HepG2 (cell line): ENCODE data around the gene PRKCB. TPM values are rescaled to one million over a fixed set of nuclear protein-coding genes. Genes with fewer than 3 reads are reported as not detected.

Experiments
- ATAC-seq: fragments of 200-7000 bp; cut with Tn5 transposase; 3 replicates; pipeline ENCODE4 v1.9.1; 2020; ENCODE audit warnings: mild to moderate bottlenecking, moderate library complexity
- BruUV-seq: library from RNA; stranded (reverse); fragments of 400-500 nt; replicated peaks from 2 replicates; lab custom pipeline; 2021; lab: Mats Ljungman, UMichigan
- CTCF ChIA-PET: fragments of 300-600 bp; formaldehyde crosslinking; extraction: SDS; loops from one replicate; lab custom pipeline; 2021; ENCODE audit warnings: low total read pairs, inconsistent platforms, low intra/inter-chr PET ratio; lab: Yijun Ruan, JAX
- POLR2A ChIA-PET: fragments of 350-600 bp; sonication (Branson Sonifier 250); formaldehyde crosslinking; loops from one replicate; lab custom pipeline; 2020; ENCODE audit warnings: antibody characterized with exemption, inconsistent platforms; lab: Yijun Ruan, JAX
- DNase-seq: peaks from one replicate; pipeline ENCODE4 v3.0.0-alpha.2; 2015; ENCODE audit warnings: low spot score
- FAIRE-seq: peaks from 3 replicates; lab custom pipeline; 2011; peaks lifted over from hg19 to GRCh38; lab: Jason Lieb, UNC
- H2AFZ ChIP-seq: one replicate; pipeline ENCODE4 v1.6.1; 2011; ENCODE audit warnings: low read length, inconsistent platforms
- H3K27ac ChIP-seq: fragments of 300-600 bp; 3 replicates; pipeline ENCODE4 v1.8.0; 2011; ENCODE audit warnings: mixed run types, mild to moderate bottlenecking, mixed read lengths, low read length, inconsistent platforms; ENCODE audit not compliant: insufficient read depth; ENCODE audit errors: extremely low read length
- H3K27me3 ChIP-seq, 2 experiments: fragments of 200-600 bp in 1 of 2; 2 replicates in 1 of 2; 3 replicates in 1 of 2; pipeline versions ENCODE4 v1.6.0 to v1.8.0; 2011; ENCODE audit warnings: low read length in 2 of 2, mild to moderate bottlenecking in 2 of 2, moderate library complexity in 2 of 2, inconsistent platforms in 1 of 2; ENCODE audit not compliant: insufficient read depth in 2 of 2, control insufficient read depth in 1 of 2
- H3K36me3 ChIP-seq, 2 experiments: fragments of 200-600 bp in 1 of 2; replicated peaks in 1 of 2; 2 replicates in 1 of 2; 3 replicates in 1 of 2; pipeline versions ENCODE4 v1.5.1 to v1.8.0; 2011; ENCODE audit warnings: low read length in 2 of 2, inconsistent platforms in 1 of 2; ENCODE audit not compliant: insufficient read depth in 2 of 2, control insufficient read depth in 1 of 2
- H3K4me1 ChIP-seq: 2 replicates; pipeline ENCODE4 v1.5.1; 2012; ENCODE audit warnings: low read length, inconsistent platforms; ENCODE audit not compliant: insufficient read depth
- H3K4me2 ChIP-seq: 2 replicates; pipeline ENCODE4 v1.6.0; 2011; ENCODE audit warnings: low read depth, low read length, inconsistent platforms
- H3K4me3 ChIP-seq, 3 experiments: fragments of 200-600 bp in 1 of 3; sonication (generic), shearing (Covaris generic) in 1 of 3; replicated peaks in 1 of 3; 2 replicates each; pipeline ENCODE4 v1.5.1; 2011 to 2016; ENCODE audit warnings: low read length in 3 of 3, inconsistent platforms in 2 of 3, low read depth in 2 of 3, mild to moderate bottlenecking in 2 of 3, control low read depth in 1 of 3, mixed read lengths in 1 of 3; ENCODE audit not compliant: insufficient read depth in 1 of 3
- H3K79me2 ChIP-seq: one replicate; pipeline ENCODE4 v1.6.1; 2011; ENCODE audit warnings: low read length, inconsistent platforms; ENCODE audit not compliant: insufficient read depth
- H3K9ac ChIP-seq: 2 replicates; pipeline ENCODE4 v1.6.0; 2011; ENCODE audit warnings: mild to moderate bottlenecking, low read depth, low read length, inconsistent platforms; ENCODE audit not compliant: insufficient read depth
- H3K9me3 ChIP-seq: 2 replicates; pipeline ENCODE4 v1.5.1; 2012; ENCODE audit warnings: mild to moderate bottlenecking, low read length
- H4K20me1 ChIP-seq: 2 replicates; pipeline ENCODE4 v1.6.0; 2011; ENCODE audit warnings: inconsistent platforms, mild to moderate bottlenecking, low read length, moderate library complexity; ENCODE audit not compliant: insufficient read depth
- CREB1 ChIP-seq, 2 experiments: fragments of 450-650 bp in 1 of 2; IDR thresholded peaks; 2 replicates each; pipeline ENCODE4 v1.6.1; 2016 to 2017; ENCODE audit warnings: control low read depth in 1 of 2, mild to moderate bottlenecking in 1 of 2, missing compliant biosample characterization in 1 of 2, missing genetic modification characterization in 1 of 2
- ELF3 ChIP-seq: IDR thresholded peaks from 2 replicates; pipeline ENCODE4 v1.6.1; 2016; ENCODE audit warnings: missing genetic modification reagents, missing compliant biosample characterization
- HNRNPH1 ChIP-seq: fragments of 200-400 bp; formaldehyde crosslinking; optimal IDR thresholded peaks from 2 replicates; pipeline ENCODE3; 2017; ENCODE audit warnings: mild to moderate bottlenecking, low read depth, low read length
- KLF15 ChIP-seq: sonication (generic); formaldehyde crosslinking; IDR thresholded peaks from 2 replicates; pipeline ENCODE4 v1.8.1; 2023; ENCODE audit warnings: borderline replicate concordance, mild to moderate bottlenecking, inconsistent platforms, missing genetic modification reagents, mixed read lengths
- MTA1 ChIP-seq: sonication (generic); formaldehyde crosslinking; IDR thresholded peaks from 2 replicates; pipeline ENCODE4 v1.4.0; 2020; ENCODE audit warnings: missing genetic modification reagents, mild to moderate bottlenecking, borderline replicate concordance
- RXRA ChIP-seq: sonication (generic); formaldehyde crosslinking; IDR thresholded peaks from 2 replicates; pipeline ENCODE4 v1.5.1; 2020; ENCODE audit warnings: missing genetic modification reagents
- SIX4 ChIP-seq: sonication (generic); formaldehyde crosslinking; IDR thresholded peaks from 2 replicates; pipeline ENCODE4 v1.4.0; 2020; ENCODE audit warnings: missing genetic modification reagents
- ZNF761 ChIP-seq: sonication (generic); formaldehyde crosslinking; conservative IDR thresholded peaks from 2 replicates; pipeline ENCODE4 v1.4.0; 2020; ENCODE audit warnings: mild to moderate bottlenecking, missing genetic modification reagents
- WGBS: methylation state at CpG from one replicate; pipeline ENCODE4 v1.1.6; 2017; ENCODE audit warnings: low lambda C conversion rate; 5-methylcytosine and 5-hydroxymethylcytosine counted together
- in situ Hi-C: cut with HindIII; loops from 2 replicates; pipeline ENCODE4 v1.10.0; 2017; ENCODE audit warnings: low pct_unique_long_range_greater_than_20kb; ENCODE audit not compliant: extremely low pct_ligation_motif_present
- intact Hi-C: fragments of 100-400 bp; cut with micrococcal nuclease; formaldehyde crosslinking; loops from one replicate; pipeline ENCODE4 v1.10.0; 2022; ENCODE audit not compliant: unreplicated experiment
- polyA plus RNA-seq, 8 experiments: library from polyadenylated mRNA; depleted of rRNA in 3 of 8; stranded (reverse) in 7 of 8; unstranded in 1 of 8; fragments of >200 nt; fragmentation: Illumina TruSeq in 4 of 8; extraction: Trizol in 4 of 8; gene quantifications; 2 replicates each; pipeline versions ENCODE4 v1.2.1 to v1.2.3, GENCODE V29; 2011 to 2016; ENCODE audit warnings: low read depth in 4 of 8, missing spikeins in 1 of 8, mixed read lengths in 1 of 8; ENCODE audit not compliant: insufficient read depth in 1 of 8
- total RNA-seq, 5 experiments: library from RNA; depleted of rRNA; stranded (reverse); fragments of >200 nt; fragmentation: Illumina TruSeq; extraction: Trizol; gene quantifications; 2 replicates each; pipeline ENCODE4 v1.2.3, GENCODE V29; 2016; ENCODE audit warnings: low read depth in 1 of 5
- TF ChIP-seq, protein P1 (sequence below): sonication (generic); formaldehyde crosslinking; IDR thresholded peaks from 2 replicates; pipeline ENCODE4 v1.4.0; 2020; ENCODE audit warnings: missing genetic modification reagents

PRKCB gene
- total and polyA plus RNA-seq, 2 of the 13 experiments (the other 11 are each of a cell fraction or from before 2014, with no cell fraction given) = 0.01 TPM; not detected in 1

DNA sequence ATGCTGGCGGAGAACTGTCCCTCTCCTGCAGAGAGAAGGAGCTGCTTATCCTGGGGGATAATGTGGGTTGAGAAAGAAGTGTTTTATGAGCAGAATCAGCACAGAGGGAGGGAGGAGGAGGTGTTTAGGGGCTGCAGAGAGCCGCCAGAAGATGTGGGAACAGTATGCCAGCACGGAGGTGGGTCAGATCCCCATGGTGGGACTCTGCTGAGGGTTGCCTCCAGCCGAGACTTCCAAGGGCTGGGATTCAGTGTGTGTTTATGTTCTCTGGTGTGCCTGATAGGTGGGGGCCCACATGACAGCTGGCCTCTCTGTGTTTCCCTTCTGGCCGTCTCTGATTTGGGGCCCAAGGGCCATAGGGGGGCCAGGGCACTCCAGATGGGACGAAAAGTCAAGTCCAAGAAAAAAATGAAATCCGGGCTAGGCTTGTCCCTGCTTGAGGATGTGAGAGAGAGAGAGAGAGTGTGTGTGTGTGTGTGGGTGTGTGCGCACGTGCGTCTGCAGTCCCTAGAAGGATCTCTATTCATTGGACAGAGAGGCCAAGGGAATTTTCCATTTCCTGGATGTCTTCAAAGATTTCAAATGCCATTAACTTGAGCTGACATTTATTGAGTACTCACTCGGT, 21.6 kb downstream of the PRKCB start (continued):
- TF ChIP-seq, protein P1, sequence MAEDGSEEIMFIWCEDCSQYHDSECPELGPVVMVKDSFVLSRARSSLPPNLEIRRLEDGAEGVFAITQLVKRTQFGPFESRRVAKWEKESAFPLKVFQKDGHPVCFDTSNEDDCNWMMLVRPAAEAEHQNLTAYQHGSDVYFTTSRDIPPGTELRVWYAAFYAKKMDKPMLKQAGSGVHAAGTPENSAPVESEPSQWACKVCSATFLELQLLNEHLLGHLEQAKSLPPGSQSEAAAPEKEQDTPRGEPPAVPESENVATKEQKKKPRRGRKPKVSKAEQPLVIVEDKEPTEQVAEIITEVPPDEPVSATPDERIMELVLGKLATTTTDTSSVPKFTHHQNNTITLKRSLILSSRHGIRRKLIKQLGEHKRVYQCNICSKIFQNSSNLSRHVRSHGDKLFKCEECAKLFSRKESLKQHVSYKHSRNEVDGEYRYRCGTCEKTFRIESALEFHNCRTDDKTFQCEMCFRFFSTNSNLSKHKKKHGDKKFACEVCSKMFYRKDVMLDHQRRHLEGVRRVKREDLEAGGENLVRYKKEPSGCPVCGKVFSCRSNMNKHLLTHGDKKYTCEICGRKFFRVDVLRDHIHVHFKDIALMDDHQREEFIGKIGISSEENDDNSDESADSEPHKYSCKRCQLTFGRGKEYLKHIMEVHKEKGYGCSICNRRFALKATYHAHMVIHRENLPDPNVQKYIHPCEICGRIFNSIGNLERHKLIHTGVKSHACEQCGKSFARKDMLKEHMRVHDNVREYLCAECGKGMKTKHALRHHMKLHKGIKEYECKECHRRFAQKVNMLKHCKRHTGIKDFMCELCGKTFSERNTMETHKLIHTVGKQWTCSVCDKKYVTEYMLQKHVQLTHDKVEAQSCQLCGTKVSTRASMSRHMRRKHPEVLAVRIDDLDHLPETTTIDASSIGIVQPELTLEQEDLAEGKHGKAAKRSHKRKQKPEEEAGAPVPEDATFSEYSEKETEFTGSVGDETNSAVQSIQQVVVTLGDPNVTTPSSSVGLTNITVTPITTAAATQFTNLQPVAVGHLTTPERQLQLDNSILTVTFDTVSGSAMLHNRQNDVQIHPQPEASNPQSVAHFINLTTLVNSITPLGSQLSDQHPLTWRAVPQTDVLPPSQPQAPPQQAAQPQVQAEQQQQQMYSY (CRISPR knock-in tag) = no peak
- TF ChIP-seq ZNF761 (no peak), RXRA (CRISPR knock-in tag) (no peak), KLF15 (CRISPR knock-in tag) (no peak), MTA1 (CRISPR knock-in tag) (no peak), SIX4 (CRISPR knock-in tag) (no peak)

DNA sequence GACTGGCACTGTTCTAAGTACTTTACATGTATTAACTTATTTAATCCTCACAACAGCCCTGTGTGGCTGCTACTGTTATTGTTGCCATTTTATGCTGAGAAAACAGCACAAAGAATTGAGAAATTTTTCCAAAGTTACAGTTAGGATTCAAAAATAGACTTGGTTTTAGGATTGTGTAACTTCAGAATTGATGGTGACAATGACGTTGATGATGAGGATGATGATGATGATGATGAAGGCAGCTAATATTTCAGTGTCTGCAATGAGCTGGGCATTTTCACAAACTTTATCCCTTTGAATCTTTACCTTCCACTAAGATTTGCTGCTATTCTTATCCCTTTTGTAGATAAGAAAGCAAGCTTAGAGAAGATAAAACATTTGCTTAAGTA, 22.1 kb downstream of the PRKCB start:
- H3K27me3 ChIP-seq = peaks cover 0 to 22% of the 10 kb centered on the region in 2 experiments; a peak in 4 of 5 replicates
- no peaks in the 10 kb centered on the region for H3K9me3 ChIP-seq
- intact Hi-C loops = no loop called here
- no peak overlapping the region for H3K27ac ChIP-seq
- in situ Hi-C loops = no loop called here
- no peaks in the 10 kb centered on the region for H3K79me2 ChIP-seq
- ATAC-seq (no peak), DNase-seq (no peak), FAIRE-seq (no peak)
- no peak overlapping the region for H2AFZ ChIP-seq
- ChIA-PET CTCF (no interaction called here), POLR2A (no interaction called here)
- H3K4me3 ChIP-seq = no peak overlapping the region
- H3K4me2 ChIP-seq = no peak overlapping the region
- no peaks in the 10 kb centered on the region for H4K20me1 ChIP-seq
- no TSS peak for BruUV-seq
- WGBS = 0% methylated on average over 1 of the region's 1 CpG
- H3K9ac ChIP-seq = no peak overlapping the region
- TF ChIP-seq CREB1 (IDR thresholded peaks at IDR 0.05) (peak; percentile 78), CREB1 (CRISPR knock-in tag; IDR thresholded peaks at IDR 0.05) (no peak), HNRNPH1 (no peak), ELF3 (CRISPR knock-in tag) (no peak)
- H3K36me3 ChIP-seq = no peaks in the 10 kb centered on the region
- H3K4me1 ChIP-seq = no peaks in the 10 kb centered on the region
